ENCODE data around the gene RIPOR3. TPM values are rescaled to one million over a fixed set of nuclear protein-coding genes. Genes with fewer than 3 reads are reported as not detected.
A peak's percentile ranks its signal among the peaks of the same experiment; 100 is the strongest.

RIPOR3 gene
- total RNA-seq, 1 donor from 2014 or later, result 5.1 TPM

- peaks cover 26% of the 10 kb centered on the region for H3K4me1 Mint-ChIP-seq (ENCODE audit: unreplicated experiment)
Observed at GRCh38 chr20:50568549-50568942, 122.8 kb downstream of the RIPOR3 start.

DNA sequence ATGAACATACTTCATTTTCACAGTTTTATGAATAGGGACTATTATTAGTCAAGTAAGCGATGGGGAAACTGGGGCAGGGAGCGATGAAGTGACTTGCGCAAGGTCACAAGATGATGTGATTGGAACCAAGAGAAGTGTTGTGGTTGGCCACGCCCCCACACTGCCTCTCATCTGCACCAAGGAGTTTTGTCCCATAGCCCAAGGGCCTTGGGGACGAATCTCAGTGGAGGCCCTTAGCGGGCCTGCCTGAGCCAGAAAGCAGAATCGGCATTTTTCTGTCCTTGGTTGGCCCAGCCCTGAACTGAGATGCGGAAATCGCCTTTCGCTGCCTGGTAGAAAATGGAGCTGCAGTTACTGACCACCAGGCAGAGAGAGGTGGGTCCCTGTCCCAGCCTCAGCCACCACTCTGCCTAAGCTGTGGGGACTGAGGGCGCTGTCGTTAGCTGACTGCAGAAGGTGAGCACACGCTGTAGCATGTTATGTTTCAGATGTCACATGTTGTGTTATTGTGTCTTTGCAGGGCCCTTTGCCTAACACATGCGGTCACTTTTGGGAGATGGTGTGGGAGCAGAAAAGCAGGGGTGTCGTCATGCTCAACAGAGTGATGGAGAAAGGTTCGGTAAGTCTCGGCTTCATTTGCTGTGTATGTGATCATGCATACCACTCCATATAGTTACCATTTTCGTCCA is 123.3 kb downstream of the RIPOR3 start:
- H3K27ac Mint-ChIP-seq, result peak overlapping the region; percentile 42
- DNase-seq (ENCODE audit: extremely low spot score, unreplicated experiment), result no peak
- H3K27me3 Mint-ChIP-seq, result no peaks in the 10 kb centered on the region
- TF ChIP-seq CTCF (conservative IDR thresholded peaks at IDR 0.05), result no peak
- H3K9me3 Mint-ChIP-seq, result no peaks in the 10 kb centered on the region
- H3K4me1 Mint-ChIP-seq (ENCODE audit: unreplicated experiment), result peaks cover 21% of the 10 kb centered on the region
- H3K4me3 Mint-ChIP-seq, result no peak overlapping the region
- H3K36me3 Mint-ChIP-seq, result peaks cover 28% of the 10 kb centered on the region

More at GRCh38 chr20:50568549-50568942, 122.8 kb downstream of the RIPOR3 start:
- Mint-ChIP-seq H3K36me3 (peaks cover 26% of the 10 kb centered on the region), H3K9me3 (no peaks in the 10 kb centered on the region), H3K27me3 (no peaks in the 10 kb centered on the region), H3K27ac (peak overlapping the region; percentile 42), H3K4me3 (no peak overlapping the region)
- DNase-seq (ENCODE audit: extremely low spot score, unreplicated experiment), result no peak
- TF ChIP-seq CTCF (conservative IDR thresholded peaks at IDR 0.05), result no peak

DNA sequence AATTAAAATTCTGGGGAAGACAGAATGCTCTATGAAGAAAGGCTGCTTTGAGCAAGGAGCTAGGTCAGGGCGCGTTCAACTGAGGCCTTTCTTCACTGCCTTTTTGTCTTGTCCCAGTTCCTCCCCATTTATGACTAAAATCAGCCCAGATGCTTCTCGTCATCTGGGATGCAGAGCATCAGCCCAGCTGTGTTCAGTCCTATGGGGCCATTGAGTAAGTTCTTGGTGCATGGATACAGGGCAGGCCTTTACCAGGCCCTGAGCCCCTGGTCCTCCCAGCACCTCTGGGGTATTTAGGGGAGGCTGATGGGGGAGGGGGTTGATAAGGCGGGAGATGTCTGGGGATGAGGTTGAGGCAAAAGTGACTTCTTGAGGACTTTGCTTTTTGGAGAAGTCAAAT is 125.5 kb downstream of the RIPOR3 start:
- Mint-ChIP-seq H3K4me1 (ENCODE audit: unreplicated experiment) (peaks cover 26% of the 10 kb centered on the region), H3K27me3 (no peaks in the 10 kb centered on the region), H3K36me3 (peaks cover 37% of the 10 kb centered on the region), H3K27ac (no peak overlapping the region), H3K9me3 (no peaks in the 10 kb centered on the region), H3K4me3 (no peak overlapping the region)
- no peak for TF ChIP-seq CTCF (conservative IDR thresholded peaks at IDR 0.05)
- no peak for DNase-seq (ENCODE audit: extremely low spot score, unreplicated experiment)

DNA sequence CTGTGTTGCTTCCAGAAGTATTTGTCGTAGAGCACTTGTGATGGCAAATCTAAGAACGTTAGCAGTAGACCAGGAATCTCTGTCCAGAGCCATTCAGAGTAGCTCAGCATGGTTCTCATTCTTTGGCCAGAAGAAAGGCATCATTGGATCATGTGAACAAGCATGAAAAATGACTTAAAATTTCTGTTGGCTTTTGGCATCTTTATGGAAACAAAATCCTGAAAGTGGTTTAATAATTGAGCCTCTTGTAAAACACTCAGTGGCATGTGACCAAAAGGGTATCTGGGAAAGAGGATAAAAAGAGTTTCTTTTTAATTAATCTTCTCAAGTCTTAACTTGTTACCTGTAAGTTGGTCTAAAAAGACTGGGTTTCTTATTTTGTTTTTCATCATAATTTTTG is 126.0 kb downstream of the RIPOR3 start:
- TF ChIP-seq CTCF (conservative IDR thresholded peaks at IDR 0.05), result no peak

GRCh38 chr20:50563133-50563944 is 128.0 kb downstream of the RIPOR3 start:
- H3K27ac Mint-ChIP-seq, result peak overlapping the region; percentile 83
- H3K27me3 Mint-ChIP-seq, result no peaks in the 10 kb centered on the region
- H3K4me1 Mint-ChIP-seq (ENCODE audit: unreplicated experiment), result peaks cover 23% of the 10 kb centered on the region
- peaks cover 31% of the 10 kb centered on the region for H3K36me3 Mint-ChIP-seq
- TF ChIP-seq CTCF (conservative IDR thresholded peaks at IDR 0.05), result no peak
- DNase-seq (ENCODE audit: extremely low spot score, unreplicated experiment), result no peak
- no peaks in the 10 kb centered on the region for H3K9me3 Mint-ChIP-seq
- no peak overlapping the region for H3K4me3 Mint-ChIP-seq

More for the DNA sequence above, 126.0 kb downstream of the RIPOR3 start:
- H3K27ac Mint-ChIP-seq, result no peak overlapping the region
- no peak for DNase-seq (ENCODE audit: extremely low spot score, unreplicated experiment)
- H3K4me3 Mint-ChIP-seq, result no peak overlapping the region
- peaks cover 25% of the 10 kb centered on the region for H3K4me1 Mint-ChIP-seq (ENCODE audit: unreplicated experiment)
- no peaks in the 10 kb centered on the region for H3K27me3 Mint-ChIP-seq
- no peaks in the 10 kb centered on the region for H3K9me3 Mint-ChIP-seq
- peaks cover 37% of the 10 kb centered on the region for H3K36me3 Mint-ChIP-seq

All from type B pancreatic cell (in vitro differentiated cells).